Right forelimb (tissue), 1 donor: ENCODE results near the gene SPCS1.
"Not testable (repeated sequence)": the region's sequence is repeated elsewhere in the genome, so short reads cannot be mapped to it uniquely, and the experiment has no call there.

Experiments used
- DNase-seq: peaks from one replicate; pipeline ENCODE4 v3.0.0-alpha.2; 2018

The SPCS1 gene

DNA sequence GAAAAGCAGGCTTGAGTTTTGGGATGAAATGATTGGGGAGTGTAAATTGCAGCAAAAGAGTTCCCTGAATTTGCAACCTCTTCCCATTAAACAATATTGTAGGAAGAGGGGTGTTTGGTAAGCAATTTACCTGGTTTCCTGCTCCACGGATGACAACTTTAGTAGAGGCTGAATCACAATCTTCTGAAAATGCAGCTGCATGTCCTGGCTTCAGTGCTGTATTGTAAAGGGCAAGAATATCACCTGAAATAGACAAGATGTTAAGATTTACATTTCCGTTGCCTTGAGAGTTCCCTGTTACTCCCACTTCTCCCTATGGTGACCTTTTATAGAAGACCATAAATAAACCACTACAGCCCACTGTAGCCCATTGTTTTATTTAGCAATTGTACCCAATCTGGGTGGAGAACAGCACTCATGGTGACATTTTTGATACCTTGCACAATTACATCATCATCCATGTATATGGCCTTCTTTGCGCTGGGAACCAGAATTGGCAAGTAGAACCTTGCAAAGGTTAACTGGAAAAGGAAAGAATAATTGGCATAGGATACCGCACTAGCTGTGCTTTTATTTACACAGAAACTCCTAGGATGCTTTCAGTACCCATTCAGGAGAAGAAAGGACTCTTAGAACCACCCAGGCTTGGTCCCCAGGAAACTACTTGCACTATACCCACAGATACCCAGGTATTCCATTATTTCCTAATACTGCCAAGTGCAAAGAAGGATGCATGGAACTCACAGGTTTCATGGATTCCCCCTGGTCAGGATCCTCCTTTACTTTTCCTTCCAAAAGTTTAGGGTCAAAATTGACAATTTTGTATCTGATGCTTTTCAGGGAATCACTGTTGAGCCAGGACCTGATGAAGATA is 9.9 kb upstream of the SPCS1 start:
- no peak for DNase-seq

DNA sequence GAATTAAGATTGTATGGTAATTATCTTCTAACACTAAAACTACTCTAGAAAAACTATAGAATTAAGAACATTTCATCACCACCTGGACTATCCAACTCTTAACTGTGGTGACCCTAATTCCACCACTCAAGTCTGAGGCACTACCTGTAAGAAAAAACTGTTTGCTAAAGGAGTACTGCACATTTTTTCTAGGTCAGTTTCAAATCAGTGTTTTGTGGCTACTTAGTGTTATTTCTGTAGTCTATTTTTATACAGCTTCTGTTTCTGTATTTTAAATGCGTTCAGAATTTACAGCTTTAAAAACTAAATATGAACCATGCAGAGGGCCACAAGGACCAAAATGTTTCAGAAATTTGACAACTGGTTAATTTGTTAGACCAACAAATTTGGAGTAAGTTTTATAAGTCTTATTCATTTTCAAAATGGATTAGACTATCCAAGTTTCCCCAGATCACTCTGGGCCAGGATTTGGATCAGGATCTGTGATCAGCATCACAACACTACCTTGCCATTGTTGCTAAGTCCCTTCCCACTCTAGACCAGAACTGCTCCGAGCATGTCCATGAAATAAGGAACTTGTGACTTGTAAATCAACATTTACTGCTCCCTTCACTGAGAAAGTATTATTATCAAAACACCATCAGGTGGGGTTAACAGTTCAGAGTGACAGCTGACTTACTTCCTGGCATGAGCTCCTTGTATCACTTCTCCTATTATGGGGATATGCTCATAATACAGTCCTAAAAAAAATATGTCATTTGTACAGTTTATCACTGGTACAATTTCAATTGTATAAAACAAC is 8.9 kb upstream of the SPCS1 start:
- no peak for DNase-seq

DNA sequence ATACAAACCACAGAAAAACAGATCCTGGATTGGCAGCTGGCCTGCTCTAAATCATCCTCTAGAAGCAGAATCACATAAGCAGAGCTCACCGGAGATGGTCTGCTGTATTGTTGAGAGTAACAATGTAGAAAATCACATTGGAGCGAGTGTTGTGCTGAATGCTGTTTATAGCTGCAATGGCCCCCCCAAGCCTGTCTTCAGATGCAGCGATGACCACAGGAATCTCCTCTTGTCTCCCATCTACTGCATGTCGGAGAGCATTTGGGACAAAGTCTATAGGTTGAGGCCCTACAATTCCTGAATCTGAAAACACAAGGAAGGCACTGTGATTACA is 8.3 kb upstream of the SPCS1 start:
- DNase-seq: no peak

DNA sequence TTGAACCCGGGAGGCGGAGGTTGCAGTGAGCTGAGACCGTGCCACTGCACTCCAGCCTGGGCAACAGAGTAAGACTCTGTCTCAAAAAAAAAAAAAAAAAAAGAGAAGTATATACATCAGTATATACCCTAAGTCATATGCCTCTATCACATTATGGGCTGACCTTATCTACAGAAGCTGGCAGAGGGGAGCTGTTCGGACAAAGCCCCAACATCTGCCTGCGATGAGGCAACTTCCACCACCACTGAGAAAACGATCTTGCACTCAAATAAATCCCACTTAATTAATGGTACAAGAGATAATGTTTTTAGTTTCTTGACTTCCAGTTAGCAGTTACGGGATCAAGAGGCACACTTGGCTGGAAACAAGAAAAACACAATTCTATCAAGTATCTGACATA is 2.6 kb upstream of the SPCS1 start:
- no peak for DNase-seq

DNA sequence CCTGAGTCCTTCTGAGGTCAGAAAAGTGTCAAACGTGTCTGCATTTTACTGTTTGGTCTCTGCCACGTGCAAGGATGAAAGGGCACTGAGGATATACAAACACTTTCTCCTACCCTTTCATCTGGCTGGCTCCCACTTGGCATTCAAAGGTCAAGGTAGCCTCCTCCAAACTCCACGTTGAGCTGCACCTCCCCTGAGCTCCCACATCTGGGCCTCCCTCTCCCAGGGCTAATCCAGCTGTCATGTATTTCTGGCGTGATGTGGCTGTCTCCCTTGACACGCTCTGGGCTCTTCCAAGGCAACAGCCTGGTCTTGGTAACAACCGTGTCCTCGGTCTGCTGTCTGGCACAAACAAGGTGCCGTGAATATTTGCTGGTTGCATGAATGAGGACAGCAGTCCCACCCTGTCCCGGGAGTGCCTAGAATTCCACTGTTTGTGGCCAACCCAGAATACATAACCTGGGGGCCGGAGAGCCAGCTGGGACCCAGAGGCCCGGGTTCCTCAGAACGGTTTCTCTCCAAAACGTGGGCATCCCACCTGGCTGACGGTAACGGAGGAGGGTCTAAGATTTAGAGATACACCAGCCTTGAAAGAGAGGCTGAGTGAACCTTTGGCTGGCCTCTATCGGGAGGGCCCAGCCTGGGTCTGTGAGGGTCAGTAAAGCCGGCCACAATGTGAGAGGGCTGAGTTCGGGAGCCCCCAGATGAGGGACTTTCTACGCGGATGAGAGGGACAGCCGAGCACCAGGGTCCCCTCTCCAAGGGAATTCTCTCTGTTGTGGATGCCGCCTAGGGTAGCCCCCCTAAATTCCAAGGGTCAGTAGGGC is 1.1 kb upstream of the SPCS1 start:
- peak; percentile 64 for DNase-seq

DNA sequence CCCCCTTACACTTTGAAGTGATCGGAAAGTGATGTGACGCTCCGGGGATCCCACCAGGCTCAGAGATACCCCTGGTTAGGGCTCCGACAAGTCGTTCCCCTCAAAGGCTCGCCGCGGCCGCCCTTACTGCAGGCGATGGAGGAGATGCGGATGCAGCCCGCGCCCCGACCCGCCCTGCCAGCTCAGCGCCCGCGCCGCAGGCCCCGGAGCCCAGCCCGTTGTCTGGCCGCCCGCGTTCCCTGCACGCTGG is 543 bp upstream of the SPCS1 start:
- DNase-seq: no peak

DNA sequence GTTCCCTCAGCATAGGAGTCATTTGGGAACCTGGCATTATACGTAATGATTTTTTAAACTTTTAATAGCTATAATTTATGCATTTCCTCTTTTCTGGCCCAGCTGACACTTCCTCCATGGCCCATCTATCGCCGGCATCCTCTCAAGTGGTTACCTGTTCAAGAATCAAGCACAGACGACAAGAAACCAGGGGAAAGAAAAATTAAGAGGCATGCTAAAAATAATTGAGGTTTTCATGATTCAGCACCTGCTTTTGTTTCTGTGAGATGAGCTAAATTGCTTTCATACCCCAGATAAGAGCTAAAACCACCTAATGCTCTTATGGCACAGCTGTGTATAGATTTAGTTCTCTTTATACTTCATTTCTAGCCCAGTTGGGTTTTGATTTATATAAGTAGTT is 1.7 kb downstream of the SPCS1 start:
- DNase-seq: no peak

DNA sequence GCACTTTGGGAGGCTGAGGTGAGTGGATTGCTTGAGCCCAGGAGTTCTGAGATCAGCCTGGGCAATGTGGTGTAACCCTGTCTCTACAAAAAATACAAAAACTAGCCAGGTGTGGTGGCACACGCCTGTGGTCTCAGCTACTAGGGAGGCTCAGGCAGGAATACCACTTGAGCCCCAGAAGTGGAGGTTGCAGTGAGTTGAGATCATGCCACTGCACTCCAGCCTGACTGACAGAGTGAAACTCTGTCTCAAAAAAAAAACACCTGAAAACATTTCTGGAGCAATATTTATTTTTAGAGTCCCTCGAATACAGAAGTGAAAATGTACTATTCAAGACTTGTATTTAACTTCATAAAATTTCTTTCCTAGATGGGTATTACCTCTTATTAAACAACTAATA is 4.6 kb downstream of the SPCS1 start:
- DNase-seq: no peak

DNA sequence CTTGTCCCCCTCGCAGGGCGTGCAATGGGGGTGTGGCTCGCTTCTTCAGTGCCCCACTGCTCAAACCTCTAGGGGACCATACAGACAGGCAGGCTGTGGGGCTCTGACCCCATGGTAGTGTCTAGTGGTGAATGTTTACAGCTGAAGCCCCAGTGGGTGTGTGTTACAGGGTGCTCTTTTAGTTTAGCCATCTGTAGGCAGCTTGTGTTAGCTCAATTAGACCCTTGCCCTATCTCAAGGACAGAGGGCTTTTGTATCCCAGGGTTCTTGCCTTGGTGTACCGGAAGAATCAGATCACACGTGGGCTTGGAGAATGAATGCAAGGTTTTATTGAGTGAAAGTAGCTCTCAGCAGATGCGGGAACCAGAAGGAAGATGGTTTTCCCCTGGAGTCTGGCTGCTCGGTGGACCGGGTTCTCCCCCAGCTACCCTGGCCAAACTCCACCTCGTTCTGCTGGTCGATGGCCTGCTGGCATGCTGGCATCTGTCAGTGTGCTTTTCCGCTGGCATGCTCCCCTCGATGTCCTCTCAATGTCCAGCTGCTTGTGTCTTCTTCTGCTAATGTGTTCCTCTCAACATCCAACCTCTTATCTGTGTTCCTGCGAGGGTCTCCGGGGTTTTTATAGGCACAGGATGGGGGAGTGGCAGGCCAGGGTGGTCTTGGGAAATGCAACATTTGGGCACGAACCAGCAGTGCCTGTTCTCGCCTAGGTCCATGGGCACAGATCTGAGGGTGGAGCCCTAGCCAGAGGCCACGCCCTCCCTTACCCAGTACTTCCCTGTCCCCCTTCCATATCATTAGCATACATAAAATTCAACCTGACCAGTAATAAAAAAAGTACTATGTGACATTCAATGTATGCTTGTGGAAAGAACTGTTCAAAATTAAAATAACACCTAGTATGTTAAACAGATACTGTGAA is 6.6 kb downstream of the SPCS1 start:
- DNase-seq: no peak

DNA sequence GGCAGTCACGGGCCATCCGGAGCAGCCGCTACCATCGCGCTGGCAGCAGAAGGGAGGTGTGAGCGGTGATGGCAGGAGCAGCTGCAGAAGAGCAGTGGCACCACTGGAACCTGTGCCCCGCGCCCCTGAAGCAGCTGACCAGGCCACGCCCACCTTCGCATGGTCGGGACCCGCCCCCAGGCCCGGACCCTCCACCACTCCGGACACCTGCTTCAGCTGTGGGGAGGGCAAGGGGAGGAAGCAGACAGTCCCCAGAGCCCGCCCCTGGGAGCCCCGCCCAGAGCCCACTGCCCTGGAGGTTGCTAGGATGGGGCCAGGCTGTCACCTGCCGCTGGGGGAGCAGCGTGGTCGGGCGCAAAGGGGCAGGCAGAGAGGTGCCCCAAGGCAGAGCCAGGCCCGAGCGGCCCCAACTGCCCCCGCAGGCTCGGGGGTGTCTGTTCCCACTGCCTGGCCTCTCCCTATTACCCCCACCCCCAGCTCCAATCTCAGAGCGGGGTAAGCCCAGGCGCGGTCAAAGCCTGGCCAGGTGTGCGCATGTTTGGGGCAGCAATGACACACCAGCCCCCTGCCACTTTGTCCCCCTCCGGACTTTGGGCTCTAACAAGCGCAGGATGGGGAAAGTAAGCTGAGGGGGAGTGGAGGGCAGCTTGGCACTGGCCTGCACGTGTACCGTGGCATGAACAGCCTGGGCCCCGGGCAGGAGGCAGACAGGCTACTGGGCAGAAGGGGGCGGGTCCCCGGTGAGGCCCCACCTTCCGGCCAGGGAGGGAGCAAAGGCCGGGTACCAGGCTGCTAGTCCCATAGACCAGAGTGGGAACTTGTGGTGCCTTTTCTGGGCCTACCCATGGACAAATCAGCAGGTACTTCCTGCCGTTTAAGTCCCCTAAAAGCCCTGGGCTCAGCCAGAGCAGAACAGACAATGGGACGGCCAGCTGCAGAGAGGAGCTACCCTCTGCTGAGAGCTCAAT is 8.7 kb downstream of the SPCS1 start:
- DNase-seq: no peak

DNA sequence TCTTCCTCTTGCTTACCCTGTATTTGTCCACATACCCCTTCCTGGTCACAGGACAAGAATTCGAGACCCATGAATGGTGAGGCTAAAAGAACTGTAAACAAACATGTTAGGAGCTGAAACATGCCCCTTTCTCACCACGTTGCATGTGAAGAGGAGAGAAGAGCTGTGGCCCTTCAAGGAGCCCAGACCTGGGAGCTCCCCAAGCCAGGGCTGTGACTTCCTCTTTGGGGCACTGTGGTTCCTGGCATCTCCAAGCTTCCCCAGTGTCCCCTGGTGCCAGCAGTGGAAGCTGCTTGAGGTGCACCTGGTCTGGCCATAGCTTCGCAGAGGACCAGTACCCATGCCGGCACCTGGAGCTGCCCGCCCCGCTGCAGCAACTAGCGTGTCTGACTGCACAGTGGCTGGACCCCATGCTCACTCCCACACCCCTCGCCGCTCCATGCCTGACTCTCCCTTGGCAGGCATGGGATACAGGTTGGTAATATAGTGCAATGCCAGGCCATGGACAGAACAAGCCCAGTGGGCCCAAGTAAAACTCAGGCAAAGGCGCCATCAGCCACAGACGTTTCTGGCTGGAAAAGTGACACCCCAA is 9.9 kb downstream of the SPCS1 start:
- DNase-seq: no peak

DNA sequence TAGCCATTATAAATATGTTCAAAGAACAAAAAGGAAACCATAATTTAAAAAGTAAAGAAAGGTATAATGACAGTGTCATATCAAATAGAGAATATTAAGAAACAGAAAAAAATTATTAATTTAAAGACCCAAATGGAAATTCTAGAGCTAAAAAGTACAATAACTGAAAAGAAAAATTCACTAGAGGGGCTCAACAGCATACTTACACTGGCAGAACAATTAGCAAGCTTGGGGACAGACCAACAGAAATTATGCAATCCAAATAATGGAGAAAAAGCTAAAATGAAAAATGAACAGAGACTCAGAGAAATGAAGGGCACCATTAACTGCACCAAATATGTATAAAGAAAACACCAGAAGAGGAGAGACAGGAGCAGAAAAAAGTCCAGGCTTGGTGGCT is 13.7 kb downstream of the SPCS1 start:
- no peak for DNase-seq

DNA sequence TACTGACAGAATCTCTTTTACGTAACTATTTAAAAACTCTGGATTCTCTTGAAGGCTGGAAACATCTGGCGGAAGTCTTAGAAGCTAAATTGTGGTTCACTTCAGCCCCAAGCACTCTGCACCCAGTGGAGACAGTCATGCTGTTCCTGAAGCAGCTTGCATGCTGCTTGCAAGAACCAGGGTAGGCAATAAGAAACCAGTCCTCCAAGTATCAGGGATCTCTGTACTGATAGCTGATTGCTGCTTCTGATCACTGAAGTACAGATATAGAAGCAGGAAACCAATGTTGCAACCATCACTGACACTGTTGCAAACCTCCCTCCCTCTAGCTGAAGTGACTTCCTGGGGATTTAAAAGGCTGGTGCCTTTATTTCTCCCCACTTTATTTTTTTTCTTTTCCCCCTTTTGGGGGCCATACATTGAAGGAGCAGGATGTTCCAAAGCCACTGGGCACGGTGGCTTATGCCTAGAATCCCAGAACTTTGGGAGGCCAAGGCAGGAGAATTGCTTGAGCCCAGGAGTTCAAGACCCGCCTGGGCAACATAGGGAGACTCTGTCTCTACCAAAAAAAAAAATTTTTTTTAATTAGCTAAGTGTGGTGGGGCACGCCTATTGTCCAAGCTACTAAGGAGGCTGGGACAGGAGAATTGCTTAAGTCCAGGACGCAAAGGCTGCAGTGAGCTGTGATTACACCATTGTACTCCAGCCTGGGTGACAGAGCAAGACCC is 15.3 kb downstream of the SPCS1 start:
- no peak for DNase-seq

DNA sequence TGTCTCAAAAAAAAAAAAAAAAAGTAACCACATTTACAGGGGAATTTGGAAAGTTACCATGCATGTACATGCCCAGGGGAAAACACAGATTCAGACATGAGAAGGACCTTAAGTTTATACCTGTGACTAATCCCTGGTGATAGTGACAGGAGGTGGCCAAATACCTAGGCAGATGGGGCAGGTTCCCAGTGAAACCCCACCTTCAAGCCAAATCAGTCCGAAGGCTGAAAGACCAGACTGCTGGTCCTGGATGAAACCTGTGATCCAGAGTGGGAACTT is 15.8 kb downstream of the SPCS1 start:
- DNase-seq: no peak

DNA sequence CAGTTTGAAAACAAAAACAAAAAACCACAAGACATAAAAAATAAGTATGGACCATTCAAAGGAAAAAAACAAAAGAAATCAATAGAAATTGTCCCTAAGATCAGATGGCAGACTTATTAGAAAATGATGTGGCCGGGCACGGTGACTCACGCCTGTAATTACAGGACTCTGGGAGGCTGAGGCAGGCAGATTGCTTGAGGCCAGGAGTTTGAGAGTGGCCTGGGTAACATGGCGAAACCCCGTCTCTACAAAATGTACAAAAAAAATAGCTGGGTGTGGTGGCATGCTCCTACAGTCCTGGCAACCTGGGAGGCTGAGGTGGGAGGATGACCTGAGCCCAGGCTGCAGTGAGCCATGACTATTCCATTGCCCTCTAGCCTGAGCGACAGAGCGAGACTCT is 16.6 kb downstream of the SPCS1 start:
- DNase-seq: no peak

DNA sequence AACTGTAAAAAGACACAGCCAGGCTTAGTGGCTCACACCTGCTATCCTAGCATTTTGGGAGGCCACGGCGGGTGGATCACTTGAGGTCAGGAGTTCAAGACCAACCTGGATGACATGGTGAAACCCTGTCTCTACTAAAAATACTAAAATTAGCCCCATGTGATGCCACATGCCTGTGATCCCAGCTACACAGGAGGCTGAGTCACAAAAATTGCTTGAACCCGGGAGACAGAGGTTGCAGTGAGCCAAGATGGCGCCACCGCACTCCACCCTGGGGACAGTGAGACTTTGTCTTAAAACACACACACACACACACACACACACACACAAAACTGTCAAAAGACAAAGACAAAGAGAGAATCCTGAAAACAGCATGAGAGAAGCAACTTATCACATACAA is 18.0 kb downstream of the SPCS1 start:
- DNase-seq: no peak

DNA sequence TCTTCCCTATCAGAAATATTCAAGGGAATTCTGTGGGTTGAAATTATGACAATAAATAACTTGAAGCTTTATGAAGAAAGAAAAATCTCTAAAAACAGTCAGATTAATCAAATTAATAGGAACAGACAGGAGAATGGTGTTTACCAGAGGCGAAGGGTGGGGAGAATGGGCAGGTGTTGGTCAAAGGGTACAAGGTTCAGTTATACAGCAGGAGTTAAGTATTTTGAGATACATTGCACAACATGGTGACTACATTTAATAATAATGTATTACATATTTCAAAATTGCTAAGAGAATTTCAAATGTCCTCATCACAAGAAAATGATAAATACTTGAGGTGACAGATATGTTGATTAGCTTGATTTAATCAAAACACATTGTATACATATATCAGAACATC is 18.6 kb downstream of the SPCS1 start:
- DNase-seq: no peak

DNA sequence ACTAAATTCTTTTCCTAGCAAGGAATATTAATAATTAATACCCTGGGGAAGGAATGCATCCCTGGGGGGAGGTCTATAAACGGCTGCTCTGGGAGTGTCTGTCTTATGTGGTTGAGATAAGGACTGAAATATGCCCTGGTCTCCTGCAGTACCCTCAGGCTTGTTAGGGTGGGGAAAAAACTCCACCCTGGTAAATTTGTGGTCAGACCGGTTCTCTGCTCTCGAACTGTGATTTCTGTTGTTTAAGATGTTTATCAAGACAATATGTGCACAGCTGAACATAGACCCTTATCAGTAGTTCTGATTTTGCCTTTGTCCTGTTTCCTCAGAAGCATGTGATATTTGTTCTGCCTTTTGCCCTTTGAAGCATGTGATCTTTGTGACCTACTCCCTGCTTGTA is 22.8 kb downstream of the SPCS1 start:
- DNase-seq: not testable (repeated sequence)

DNA sequence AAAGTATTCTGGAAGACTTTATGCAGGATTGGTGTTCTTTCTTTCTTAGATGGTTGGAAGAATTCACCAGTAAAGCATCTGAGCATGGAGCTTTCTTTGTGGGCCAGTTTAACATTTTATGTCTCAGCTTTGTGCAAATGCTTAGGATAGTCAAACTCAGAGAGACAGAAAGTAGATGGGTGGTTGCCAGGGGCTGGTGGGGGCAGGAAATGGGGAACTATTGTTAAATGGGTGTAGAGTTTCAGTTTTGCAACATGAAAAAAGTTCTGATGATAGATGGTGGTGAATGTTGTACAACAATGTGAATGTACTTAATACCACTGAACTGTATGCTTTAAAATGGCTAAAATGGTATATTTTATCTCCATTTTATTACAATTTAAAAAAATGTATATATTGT is 24.8 kb downstream of the SPCS1 start:
- DNase-seq: no peak

DNA sequence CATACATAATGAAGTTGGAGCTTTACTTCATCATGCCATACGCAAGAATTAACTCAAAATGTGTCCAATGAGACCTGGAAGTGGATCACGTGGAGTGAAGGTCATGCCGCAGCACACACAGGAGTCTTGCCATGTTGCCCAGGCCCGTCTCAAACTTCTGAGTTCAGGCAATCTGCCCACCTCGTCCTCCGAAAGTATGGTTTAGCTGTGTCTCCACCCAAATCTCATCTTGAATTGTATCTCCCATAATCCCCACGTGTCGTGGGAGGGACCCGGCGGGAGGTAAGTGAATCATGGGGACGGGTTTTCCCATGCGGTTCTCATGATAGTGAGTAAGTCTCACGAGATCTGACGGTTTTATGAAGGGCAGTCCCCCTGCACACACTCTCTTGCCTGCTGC is 25.7 kb downstream of the SPCS1 start:
- no peak for DNase-seq
